HEK293 (cell line): ENCODE measurements around the gene P2RX1.

Experiments used
- CTCF ChIP-seq: fragments of 450-650 bp; formaldehyde crosslinking; IDR thresholded peaks from 2 replicates; pipeline ENCODE4 v1.5.1; 2016; ENCODE audit warnings: missing biosample characterization, missing genetic modification characterization
- ZBTB17 ChIP-seq: fragments of 450-650 bp; formaldehyde crosslinking; IDR thresholded peaks from 2 replicates; pipeline ENCODE4 v1.5.1; 2016; ENCODE audit warnings: missing biosample characterization, missing genetic modification characterization
- ZBTB20 ChIP-seq: fragments of 450-650 bp; formaldehyde crosslinking; IDR thresholded peaks from 2 replicates; pipeline ENCODE4 v1.5.1; 2016; ENCODE audit warnings: missing biosample characterization, missing genetic modification characterization
- ZNF558 ChIP-seq: fragments of 450-650 bp; formaldehyde crosslinking; IDR thresholded peaks from 2 replicates; pipeline ENCODE4 v1.5.1; 2016; ENCODE audit warnings: missing biosample characterization, missing genetic modification characterization
- ZNF677 ChIP-seq: fragments of 450-650 bp; IDR thresholded peaks from 2 replicates; pipeline ENCODE4 v1.5.0; 2018; ENCODE audit warnings: missing biosample characterization, mild to moderate bottlenecking, missing genetic modification characterization, moderate library complexity
- TF ChIP-seq, protein P1 (sequence below): fragments of 450-650 bp; formaldehyde crosslinking; IDR thresholded peaks from 2 replicates; pipeline ENCODE4 v1.5.1; 2016; ENCODE audit warnings: missing biosample characterization, missing genetic modification characterization, low read depth

- TF ChIP-seq, protein P1, sequence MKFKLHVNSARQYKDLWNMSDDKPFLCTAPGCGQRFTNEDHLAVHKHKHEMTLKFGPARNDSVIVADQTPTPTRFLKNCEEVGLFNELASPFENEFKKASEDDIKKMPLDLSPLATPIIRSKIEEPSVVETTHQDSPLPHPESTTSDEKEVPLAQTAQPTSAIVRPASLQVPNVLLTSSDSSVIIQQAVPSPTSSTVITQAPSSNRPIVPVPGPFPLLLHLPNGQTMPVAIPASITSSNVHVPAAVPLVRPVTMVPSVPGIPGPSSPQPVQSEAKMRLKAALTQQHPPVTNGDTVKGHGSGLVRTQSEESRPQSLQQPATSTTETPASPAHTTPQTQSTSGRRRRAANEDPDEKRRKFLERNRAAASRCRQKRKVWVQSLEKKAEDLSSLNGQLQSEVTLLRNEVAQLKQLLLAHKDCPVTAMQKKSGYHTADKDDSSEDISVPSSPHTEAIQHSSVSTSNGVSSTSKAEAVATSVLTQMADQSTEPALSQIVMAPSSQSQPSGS, result no peak
- no peak for TF ChIP-seq ZBTB20
- no peak for TF ChIP-seq CTCF (tag by site-specific recombination)
- no peak for TF ChIP-seq ZNF558 (tag by site-specific recombination)
- TF ChIP-seq ZNF677 (tag by site-specific recombination), result no peak
- TF ChIP-seq ZBTB17 (tag by site-specific recombination), result no peak
Observed at GRCh38 chr17:3962965-3963236, 46.6 kb upstream of the P2RX1 start.
